Cerebellar nuclear complex (tissue), 1 donor: ENCODE measurements around the gene IKZF1.
"Not testable (repeated sequence)": the region's sequence is repeated elsewhere in the genome, so short reads cannot be mapped to it uniquely, and the experiment has no call there.

ENCODE experiments used
- DNase-seq, 2 experiments: peaks; one replicate each; lab custom pipeline; 2025; lab: John Stamatoyannopoulos, UW

Gene IKZF1

GRCh38 chr7:50334341-50334994 lies 30.0 kb downstream of the IKZF1 start:
- no peak for DNase-seq

GRCh38 chr7:50335230-50335794 lies 30.8 kb downstream of the IKZF1 start:
- no peak for DNase-seq

DNA sequence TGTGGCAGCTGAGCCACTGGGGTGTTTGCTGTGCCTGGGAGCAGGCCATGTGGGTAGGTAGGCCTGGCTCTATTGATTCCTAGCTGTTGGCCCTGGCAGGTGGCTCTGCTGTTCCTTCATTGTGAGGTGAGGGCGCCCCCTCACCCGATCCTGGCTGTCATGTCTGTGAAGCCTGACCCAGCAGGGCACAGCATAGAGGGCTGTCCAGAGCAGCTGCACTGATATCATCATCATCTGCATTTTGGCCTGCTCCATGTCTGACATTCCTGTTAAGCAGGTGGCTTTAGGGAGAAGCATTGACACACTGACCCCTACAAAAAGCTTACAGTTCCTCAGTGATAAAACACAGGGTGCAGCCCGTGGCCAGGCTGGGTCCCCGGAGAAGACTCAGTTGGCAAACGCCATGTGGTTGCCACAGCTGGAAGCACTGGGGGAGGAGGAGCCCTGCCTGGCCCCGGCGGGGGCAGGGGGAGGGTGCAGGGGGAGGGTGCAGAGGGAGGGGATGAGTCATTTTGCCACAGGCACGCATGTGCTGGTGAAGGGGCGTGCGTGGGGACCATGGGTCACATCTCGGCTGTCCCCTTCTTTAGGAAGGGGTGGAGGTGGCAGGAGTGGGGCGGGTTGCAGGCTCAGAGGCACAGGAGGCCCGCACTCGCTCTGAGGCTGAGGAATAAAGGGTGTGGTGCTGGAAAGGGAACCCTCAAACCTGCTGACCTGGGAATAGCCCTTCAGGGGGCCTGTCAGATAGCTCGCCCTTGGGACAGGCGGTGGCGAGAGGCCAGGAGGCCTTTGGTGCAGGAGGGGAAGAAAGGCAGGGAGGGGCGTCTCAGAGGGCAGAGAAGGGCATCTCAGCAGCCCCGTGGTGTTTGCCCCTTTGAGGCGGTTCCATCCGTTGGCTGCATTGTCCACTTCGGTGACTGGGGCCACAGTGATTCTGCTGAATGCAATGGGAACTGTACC lies 31.6 kb downstream of the IKZF1 start:
- DNase-seq, result no peak

GRCh38 chr7:50336894-50337703 lies 32.6 kb downstream of the IKZF1 start:
- DNase-seq, result no peak

DNA sequence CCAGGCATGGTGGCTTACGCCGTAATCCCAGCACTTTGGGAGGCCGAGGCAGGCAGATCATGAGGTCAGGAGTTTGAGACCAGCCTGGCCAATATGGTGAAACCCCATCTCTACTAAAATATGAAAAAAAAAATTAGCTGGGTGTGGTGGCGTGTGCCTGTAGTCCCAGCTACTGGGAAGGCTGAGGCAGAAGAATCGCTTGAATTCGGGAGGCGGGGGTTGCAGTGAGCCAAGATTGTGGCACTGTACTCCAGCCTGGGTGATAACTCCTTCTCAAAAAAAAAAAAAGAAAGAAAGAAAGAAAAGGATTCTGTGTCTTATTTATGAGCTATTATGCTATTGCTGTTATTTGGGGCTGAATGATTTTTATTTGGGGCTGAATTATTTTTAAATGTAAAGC lies 35.0 kb downstream of the IKZF1 start:
- not testable (repeated sequence) for DNase-seq

DNA sequence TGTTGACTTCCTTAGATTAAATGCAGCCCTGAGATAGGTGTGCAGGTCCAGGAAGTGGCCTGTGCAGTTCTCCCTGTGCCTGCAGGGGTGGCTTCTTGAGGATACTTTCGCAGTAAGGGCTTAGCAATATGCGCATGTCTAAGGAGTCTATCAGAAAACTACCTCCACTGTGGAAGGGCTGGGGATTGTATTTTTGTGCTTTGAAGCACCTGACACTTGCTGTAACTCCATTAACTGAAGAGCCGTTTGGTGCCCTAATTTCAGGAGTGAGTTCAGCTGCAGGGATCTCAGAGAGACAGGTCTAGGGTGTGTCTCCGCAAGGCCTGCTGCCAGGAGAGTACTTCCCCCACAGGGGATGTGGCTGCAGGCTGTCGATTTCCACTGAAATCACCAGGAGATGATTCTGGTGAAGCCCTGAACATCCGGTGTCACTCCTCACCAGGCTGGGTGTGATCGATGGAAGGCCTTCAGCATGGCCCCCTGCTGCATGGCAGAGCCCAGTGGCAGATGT lies 35.5 kb downstream of the IKZF1 start:
- DNase-seq, result no peak

- no peak for DNase-seq
These were observed 37.2 kb downstream of the IKZF1 start for GRCh38 chr7:50341724-50342123.

DNA sequence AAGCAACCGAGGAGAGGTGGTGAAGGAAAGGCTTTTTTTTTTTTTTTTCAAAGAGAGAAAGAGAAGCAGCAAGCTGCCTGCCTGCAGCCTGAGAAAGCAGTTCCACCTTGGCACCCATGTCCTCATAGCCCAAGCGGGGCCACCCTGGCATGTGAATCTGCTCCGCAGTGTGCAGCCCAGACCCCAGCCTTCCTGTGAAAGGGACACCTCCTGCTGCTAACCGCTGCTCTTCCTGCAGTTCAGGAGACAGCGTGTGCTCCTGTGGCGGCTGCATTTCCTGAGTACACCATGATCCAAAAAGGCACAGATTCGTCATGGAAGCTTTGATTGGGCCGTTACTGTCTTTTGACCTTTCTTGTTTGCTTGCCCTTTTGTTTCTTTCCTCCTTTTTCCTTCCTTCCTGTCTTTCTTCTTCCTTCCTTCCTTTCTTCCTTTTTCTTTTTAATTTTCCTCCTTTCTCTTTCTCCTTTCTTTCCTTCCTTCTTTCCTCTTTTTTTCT lies 38.1 kb downstream of the IKZF1 start:
- DNase-seq, result no peak

DNA sequence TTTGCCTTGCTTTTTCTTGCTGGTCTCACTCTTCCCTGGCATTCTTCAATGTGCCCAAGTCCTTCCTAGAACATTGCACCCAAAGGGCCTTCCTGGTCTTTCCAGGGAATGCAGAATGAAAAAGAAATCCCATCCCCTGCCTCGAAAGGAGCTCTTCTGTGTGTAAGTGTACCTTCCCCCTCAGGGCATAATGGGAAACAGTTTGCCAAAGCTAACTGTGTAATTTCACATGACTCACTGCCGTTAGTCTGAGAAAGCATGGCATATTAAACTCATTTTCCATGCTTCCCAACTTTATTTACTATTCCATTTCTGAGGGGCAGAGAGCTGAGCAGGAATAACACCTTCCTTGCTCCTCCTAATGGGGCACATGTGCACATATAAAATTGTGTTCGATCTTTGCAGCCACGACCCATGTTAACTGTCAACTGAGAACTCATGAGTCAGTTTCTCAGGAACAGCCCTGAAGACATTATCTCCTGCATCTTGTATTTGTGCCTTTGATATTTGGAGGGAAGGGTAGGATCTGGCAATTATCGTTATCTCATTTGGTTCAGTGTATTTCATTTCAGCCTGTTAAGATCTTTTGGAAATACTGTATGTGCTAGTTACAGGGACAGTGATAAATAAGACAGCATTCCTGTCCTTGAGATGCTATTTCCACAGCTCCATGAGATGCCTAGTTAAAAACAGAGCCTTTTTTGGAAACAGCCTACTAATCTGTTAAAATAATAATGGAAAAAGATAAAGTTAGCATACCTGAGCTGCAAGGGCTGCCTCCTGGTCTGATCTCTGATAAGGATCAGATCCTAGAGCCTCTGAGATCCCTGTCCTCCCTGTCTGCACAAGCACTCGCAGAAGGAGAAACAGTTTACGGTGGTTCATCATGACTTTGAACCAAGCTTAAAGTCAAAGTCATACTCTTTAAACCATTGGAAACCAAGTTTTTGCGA lies 42.3 kb downstream of the IKZF1 start:
- DNase-seq, result no peak

- DNase-seq, result no peak
These were observed 43.2 kb downstream of the IKZF1 start for GRCh38 chr7:50347693-50348092.

DNA sequence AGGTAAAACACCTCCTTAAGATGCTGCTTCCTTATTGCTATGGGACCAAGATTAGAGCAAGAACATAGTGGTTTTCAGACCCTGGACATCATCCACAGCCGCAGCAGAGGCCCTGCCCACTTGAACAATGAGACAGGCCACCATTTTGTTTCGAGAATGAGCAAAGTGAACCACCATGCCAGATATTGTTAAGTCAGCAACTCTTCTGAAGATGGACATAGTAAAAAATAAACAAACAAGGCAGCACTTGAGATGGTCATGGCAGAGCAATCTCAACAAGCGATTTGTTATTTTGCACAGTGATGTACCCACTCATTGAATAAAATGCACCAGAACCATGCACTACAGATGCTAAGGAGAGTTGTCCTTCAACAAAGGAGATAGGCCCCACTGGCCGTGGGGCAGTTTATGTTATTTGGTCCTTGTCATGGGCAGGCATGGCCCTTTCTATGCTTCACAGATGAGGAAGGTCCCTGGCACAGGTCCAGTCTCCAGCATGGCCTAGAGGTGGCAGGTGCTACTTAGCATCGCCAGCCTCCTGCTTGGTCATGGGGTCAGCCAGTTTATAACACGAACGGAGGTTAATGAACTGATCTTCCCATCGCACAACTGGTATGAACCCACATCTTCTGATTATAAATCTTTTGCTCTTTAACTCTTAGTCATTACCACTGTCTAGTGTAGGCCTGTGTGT lies 44.1 kb downstream of the IKZF1 start:
- DNase-seq, result no peak

DNA sequence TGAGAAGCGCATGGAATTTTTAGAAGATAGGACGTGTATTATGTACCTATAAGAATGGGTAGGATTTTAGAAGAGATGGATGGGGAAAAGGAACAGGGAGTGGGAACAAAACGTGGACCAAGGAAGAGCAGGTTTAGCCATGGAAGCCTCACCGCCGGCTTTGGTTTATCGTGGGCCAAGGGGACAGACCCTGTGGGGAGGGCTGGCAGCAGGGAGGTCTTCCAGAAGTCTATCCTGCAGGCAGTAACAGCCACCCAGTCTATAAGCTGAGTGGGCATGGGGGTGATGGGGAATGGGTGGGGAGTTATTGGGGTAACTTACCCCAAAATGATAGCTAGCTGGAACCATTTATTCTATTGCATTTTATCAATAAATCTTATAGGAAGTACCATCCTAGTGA lies 44.9 kb downstream of the IKZF1 start:
- DNase-seq, result no peak

GRCh38 chr7:50349963-50350944 lies 45.7 kb downstream of the IKZF1 start:
- no peak for DNase-seq

GRCh38 chr7:50351267-50351666 lies 46.8 kb downstream of the IKZF1 start:
- DNase-seq, result no peak

- no peak for DNase-seq
These were observed 47.8 kb downstream of the IKZF1 start for GRCh38 chr7:50352282-50352681.

- no peak for DNase-seq
These were observed 48.2 kb downstream of the IKZF1 start for GRCh38 chr7:50352751-50353150.

- DNase-seq, result no peak
These were observed 48.7 kb downstream of the IKZF1 start for GRCh38 chr7:50353201-50353600.

DNA sequence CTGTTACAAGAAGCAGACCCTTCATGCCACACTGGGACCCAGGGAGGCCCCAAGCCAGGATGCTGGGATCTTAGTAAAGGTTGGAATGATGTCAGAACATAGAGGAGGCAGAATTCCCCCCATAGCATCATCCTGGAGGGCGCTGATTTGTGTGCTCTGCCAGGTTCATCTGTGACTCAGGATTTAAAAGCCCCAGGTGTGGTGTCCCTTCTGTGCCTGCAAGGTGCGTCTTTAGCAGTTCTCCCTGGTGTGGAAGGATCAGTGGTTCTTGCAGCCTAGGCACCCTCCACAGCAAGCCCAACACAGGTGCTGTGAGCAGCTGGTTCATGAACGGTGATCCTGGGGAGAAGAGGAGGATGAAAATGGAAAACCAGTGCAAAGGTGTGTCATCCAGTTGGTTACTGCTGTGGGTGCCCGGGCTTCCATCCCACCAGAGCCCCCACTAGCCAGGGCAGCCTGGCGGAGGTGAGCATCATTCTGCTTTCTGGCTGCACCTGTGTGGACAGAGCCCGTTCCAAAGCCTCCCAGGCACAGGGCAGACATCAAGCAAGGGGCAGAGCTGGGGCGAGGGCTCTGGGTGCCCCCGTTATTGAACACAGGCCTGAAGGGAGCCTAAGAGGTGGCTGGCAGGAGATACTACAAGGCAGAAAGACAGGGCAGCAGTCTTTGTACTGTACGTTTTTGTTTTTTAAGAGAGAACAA lies 49.5 kb downstream of the IKZF1 start:
- no peak for DNase-seq
